AG09309 (cell line): Measurements from ENCODE around the gene FAM72B.
"Not testable (repeated sequence)": the region's sequence is repeated elsewhere in the genome, so short reads cannot be mapped to it uniquely, and the experiment has no call there.

ENCODE experiments used
- DNase-seq: peaks from one replicate; pipeline ENCODE4 v3.0.0-alpha.2; 2010; ENCODE audit warnings: low read depth
- H3K4me3 ChIP-seq: 2 replicates; pipeline ENCODE4 v1.5.1; 2011; ENCODE audit warnings: mild to moderate bottlenecking, low read depth, low read length, moderate library complexity; ENCODE audit not compliant: control insufficient read depth

Gene FAM72B

DNA sequence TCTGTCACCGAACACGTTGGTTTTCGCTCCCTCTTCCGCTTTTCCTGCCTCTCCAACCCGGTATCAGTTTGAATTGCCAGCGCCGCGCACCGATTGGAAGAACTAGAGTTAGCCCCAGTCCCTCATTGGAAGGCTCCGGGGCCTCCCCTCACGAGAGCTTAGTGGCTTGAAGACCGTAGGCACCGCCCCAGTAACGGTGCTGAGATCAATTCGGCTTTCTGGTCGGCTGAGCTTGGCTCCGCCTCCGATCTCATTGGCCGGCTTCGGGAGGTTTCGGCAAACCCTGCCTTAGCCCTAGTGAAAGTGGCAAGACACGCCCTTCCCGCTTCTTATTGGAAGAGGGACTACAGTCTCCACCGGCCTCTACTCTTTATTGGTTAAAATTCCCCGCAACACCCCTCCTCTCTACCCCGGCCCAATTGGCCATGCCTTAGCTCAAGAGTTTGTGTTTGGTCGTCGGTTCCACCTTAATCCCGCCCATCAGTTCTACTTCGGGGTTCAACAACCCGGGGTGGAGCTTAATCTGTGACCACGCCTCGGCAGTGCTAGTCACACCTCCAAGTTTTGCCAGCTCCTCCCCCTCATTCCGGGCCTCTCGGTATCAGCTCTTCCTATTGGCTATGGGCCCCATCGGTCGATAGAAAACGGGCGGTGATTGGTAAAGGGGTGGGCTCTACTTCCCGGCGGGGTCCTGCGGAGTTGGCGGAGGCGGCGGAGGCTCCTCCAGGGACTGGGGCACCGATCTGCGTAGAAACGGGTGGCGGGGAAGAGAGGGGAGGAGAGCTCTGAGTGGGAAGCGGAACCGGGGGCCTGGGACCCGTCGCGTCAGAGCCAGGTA is at the start of gene FAM72B, which contains the start of gene SRGAP2C:
Gene FAM72B, minus strand, starts transcription at position 51 of the 838 bp plus-strand sequence. CDS start 851 bp downstream, outside the sequence.
Gene SRGAP2C, plus strand, starts transcription at position 686 of the 838 bp plus-strand sequence. CDS start 2,472 bp downstream, outside the sequence.
- peak within 1 kb of the TSS; percentile 46 for H3K4me3 ChIP-seq
- peak; percentile 99 for DNase-seq

- H3K4me3 ChIP-seq, DNase-seq: not testable (repeated sequence)
Observed at GRCh38 chr1:121232445-121233125, 48.4 kb upstream of the FAM72B start.

GRCh38 chr1:121230636-121231035 is 46.5 kb upstream of the FAM72B start:
- not testable (repeated sequence) for H3K4me3 ChIP-seq, DNase-seq

DNA sequence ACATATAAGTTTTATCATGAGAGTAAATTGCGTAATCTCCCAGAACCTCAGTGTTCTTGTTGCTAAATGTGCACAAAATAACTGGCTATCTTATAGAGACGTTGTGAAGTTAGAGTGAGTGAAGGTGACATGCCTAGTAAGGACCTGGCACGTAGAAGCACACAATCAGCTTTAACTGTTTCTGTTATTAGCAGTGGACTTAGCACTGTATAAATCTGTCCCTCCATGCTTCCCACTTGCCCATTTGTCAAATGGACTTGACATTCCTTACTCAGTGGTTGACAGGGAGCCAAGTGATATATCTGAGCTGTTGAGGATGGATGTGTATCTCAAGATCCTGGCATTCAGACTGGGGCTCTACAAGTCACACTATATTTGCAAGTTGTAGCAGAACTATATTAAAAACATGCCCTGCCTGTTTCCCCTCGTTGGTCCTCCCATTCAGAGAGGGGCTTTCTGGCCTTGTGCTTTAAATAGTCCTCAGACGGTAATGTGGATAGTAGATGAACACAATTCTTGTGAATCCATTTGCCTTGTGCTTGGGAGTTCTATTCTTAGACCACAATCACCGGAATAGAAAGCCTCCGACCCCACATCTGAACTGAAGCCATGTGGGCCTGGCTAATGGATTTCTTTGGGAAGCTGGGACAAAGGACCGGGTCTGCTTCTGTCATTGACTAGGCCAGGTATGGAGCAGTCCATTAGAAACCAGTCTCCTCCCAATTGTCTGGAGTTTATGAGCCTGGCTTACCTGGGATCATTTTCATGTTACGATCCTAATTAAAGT is 43.6 kb upstream of the FAM72B start:
- H3K4me3 ChIP-seq, DNase-seq: not testable (repeated sequence)

- not testable (repeated sequence) for H3K4me3 ChIP-seq, DNase-seq
Observed at GRCh38 chr1:121226925-121227324, 42.8 kb upstream of the FAM72B start.

GRCh38 chr1:121226295-121226904 is 42.3 kb upstream of the FAM72B start:
- DNase-seq, H3K4me3 ChIP-seq: not testable (repeated sequence)

GRCh38 chr1:121224714-121225113 is 40.6 kb upstream of the FAM72B start:
- not testable (repeated sequence) for H3K4me3 ChIP-seq, DNase-seq

GRCh38 chr1:121221770-121222169 is 37.6 kb upstream of the FAM72B start:
- DNase-seq, H3K4me3 ChIP-seq: not testable (repeated sequence)

DNA sequence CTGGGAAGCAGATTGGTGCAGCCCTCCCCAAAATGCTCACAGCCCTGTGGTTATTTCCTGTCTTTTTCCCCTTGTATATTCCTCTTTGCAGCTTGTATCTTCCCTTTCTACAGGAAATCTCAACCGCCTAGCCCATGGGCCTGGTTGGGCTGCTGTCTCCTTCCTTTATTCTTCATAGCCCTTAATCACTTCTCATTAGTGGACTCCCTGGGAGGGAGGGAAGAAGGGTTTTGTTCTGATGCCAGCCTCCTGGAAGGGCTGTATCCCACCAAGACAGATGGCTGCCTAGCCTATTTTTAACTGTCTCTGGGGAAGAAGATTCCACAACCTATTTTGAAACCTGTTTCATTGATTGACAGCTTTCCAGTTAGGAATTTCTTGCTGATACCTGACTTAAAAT is 32.5 kb upstream of the FAM72B start:
- not testable (repeated sequence) for DNase-seq, H3K4me3 ChIP-seq

- not testable (repeated sequence) for DNase-seq, H3K4me3 ChIP-seq
Observed at GRCh38 chr1:121215699-121216417, 31.7 kb upstream of the FAM72B start.

- DNase-seq, H3K4me3 ChIP-seq: not testable (repeated sequence)
Observed at GRCh38 chr1:121214544-121215156, 30.5 kb upstream of the FAM72B start.

DNA sequence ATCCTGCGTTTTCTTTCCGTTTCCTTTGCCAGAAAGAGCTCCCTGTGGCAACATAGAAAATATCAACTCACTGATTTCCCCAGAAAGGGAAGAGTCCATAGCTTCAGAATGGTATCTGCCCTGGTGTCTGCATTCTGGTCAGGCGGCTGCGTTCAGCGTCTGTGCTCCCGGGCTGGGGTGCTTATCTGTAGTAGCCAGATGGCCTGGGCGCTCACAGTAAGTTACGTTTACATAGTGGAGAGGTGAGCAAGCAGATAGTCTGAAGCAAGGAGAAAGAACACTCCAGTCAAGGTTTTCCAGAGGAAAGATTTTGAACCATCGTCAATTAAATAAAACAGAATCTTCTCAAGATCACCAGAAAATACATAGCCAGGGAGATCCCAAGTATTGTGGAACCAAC is 29.4 kb upstream of the FAM72B start:
- DNase-seq, H3K4me3 ChIP-seq: not testable (repeated sequence)

- H3K4me3 ChIP-seq, DNase-seq: not testable (repeated sequence)
Observed at GRCh38 chr1:121210778-121211177, 26.6 kb upstream of the FAM72B start.

- H3K4me3 ChIP-seq, DNase-seq: not testable (repeated sequence)
Observed at GRCh38 chr1:121208375-121208774, 24.2 kb upstream of the FAM72B start.

DNA sequence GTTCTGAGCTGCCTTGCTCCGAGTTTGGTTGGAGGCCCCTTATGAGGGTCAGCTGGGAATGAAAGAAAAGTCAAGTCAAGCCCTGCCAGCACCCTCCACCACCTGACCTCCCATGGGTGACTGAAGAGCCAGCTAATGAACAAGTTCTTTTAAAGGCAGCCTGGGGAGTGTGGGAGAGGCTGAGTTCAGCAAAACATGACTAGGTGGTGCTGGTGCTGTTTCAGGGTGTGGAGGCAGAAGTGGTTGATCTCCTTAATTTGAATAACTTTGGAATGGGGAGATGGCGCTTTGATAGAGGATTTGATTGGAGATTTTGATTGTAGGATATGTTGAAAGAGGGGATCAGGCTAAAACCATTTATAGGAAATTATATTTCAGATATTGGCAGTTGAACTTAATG is 23.2 kb upstream of the FAM72B start:
- not testable (repeated sequence) for DNase-seq, H3K4me3 ChIP-seq

DNA sequence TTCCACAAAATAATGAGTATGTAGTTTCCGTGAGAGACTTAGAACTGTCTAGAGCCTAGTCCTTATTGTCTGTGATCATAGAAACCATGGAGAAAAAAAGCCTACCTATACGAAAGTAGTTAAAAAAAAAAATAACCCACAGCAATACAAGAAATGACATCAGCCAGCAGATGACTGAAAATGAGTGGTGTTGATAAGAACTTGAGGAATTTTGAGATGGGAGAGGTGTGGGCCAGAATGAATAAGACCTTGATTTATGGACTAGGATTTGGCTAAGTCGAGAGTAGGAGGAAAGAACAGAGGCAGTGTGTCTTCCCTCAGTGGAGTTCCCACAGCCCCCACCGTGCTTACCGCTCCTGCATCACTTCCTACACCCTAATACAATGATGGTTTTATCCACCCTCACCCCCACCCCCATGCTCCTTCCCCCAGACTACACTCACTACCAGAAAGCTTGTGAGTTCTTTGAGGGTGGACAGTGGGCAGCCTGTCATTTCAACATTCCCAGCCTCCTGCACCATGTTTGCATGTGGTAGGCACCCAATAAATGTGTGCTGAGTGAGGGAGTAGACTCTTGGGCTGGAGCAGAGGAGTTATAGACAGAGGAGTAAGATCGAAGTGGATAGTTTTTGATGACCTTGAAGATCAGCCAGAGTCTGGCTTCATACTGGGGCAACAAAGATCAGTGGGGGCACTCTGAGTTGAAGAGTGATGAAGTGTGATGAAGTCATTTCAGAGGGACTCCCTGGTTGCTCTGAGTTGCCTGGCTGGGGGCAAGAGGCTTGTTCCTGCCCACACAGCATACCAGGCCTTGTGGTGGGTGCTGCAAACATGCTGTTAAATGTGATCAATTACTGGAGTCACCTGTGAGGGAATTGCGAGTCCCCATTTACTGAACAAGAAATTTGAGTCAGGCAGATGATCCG is 21.9 kb upstream of the FAM72B start:
- H3K4me3 ChIP-seq, DNase-seq: not testable (repeated sequence)
